HG02981 (cell line): Measurements from ENCODE around the gene PRDM16.
"Not testable (repeated sequence)": the region's sequence is repeated elsewhere in the genome, so short reads cannot be mapped to it uniquely, and the experiment has no call there.

ENCODE experiments used
- ATAC-seq: cut with Tn5 transposase; IDR thresholded peaks from one replicate; pipeline ENCODE4 v1.9.1; 2021; ENCODE audit warnings: mild to moderate bottlenecking, moderate library complexity; ENCODE audit not compliant: unreplicated experiment

The PRDM16 gene

DNA sequence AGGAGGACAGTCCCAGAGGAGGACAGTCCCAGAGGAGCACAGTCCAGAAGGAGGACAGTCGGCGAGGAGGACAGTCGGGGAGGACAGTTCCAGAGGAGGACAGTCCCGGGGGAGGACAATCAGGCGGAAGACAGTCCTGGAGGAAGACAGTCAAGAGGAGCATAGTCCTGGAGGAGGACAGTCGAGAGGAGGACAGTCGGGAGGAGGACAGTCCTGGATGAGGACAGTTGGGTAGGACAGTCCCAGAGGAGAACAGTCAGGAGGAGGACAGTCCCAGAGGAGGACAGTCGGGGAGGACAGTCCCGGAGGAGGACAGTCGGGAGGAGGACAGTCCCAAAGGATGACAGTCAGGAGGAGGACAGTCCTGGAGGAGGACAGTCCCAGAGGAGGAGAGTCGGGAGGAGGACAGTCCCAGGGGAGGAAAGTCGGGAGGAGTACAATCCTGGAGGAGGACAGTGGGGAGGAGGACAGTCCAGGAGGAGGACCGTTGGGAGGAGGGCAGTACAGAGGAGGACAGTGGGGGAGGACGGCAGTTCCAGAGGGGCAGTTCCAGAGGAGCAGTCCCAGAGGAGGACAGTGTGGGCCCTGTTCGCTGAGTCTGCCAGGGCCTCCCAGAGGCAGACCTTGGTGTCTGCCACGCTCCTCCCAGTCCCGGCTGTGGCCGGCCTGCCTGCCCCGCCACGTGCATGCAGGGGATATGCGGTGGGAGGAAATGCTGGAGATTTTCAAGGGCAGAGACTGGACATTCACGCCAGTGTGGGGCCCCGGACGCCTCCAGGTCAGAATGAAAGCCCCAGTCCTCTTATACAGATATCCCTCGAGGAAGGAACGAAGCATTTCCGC is 201.6 kb downstream of the PRDM16 start:
- ATAC-seq, result no peak

DNA sequence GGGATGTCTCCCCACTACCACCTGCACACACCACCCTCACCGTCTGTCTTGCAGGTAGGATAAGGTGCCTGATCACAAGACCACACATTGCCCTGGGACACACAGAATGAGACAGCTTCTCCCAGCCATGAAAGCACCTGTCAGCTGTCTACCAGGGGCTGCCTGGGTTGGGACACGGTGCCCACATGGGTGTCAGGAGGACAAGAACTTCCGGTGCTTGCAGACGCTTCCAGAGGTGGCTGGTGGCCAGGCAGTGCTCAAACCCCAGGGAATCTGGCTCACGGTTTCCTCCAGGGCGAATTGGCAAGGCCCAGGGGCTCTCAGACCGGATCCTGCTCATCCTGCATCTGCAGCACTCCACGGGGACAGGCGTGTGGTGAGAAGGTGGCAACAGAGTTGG is 202.9 kb downstream of the PRDM16 start:
- no peak for ATAC-seq

GRCh38 chr1:3272321-3273045 is 203.5 kb downstream of the PRDM16 start:
- ATAC-seq, result no peak

DNA sequence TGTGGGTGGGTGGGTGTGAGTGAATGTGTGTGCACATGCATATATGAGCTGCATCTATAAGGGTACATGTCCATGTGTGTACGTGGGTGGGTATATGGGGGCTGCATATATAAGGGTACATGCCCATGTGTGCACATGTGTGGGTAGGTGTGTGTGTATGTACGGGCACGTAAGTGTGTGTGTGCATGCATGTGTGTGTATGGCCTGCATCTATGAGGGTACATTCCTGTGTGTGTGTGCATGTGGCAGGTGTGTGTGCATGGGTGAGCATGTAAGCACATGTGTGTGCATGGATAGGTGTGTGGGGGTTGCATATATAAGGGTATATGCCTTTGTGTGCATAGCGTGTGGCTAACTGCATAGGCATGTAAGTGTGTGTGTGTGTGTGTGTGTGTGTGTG is 204.4 kb downstream of the PRDM16 start:
- no peak for ATAC-seq

GRCh38 chr1:3274972-3275371 is 206.0 kb downstream of the PRDM16 start:
- no peak for ATAC-seq

DNA sequence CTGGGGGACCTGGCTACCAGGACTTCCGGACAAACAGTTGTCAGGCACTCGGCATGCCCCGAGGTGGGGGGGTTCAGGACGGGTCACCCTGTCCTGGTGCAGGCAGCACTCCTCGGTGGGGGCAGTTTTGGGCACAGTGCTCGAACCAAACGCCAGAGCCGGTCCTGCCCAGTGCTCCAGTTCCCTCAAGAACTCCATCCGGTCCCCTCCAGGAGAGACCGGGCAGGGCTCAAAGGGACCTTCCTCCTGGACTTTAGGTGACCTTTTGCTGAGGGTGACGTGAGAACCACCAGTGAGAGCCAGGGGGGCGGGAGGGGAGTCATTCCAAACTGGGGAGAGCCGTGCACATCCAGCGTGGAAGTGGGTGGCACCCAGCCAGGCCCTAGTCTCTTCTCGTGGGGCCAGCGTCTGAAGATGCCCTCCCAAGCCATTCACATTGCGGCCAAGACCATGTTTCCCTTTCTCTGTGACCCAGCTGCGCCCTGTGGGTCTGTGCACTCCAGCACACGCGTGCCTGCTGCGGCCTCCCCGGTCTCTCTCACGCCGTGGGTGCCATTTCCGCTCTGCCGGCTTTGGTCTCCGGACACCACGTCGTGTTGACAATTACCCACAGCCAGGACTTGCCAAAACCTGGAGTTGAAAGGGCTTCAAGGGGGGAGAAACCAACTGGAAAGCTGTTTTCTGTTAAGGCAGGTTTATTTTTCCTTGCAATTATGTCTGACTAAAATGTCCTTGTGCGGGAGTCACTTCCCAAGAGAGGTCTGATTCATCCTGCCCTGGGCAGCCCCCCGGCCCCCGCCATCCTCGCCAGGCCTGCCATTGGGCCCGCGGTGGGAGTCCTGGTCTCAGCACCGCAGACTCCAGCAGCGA is 206.7 kb downstream of the PRDM16 start:
- ATAC-seq, result no peak

- no peak for ATAC-seq
Measured at GRCh38 chr1:3276341-3276800, 207.4 kb downstream of the PRDM16 start.

GRCh38 chr1:3277011-3277471 is 208.0 kb downstream of the PRDM16 start:
- no peak for ATAC-seq

GRCh38 chr1:3277623-3278022 is 208.6 kb downstream of the PRDM16 start:
- ATAC-seq, result no peak

DNA sequence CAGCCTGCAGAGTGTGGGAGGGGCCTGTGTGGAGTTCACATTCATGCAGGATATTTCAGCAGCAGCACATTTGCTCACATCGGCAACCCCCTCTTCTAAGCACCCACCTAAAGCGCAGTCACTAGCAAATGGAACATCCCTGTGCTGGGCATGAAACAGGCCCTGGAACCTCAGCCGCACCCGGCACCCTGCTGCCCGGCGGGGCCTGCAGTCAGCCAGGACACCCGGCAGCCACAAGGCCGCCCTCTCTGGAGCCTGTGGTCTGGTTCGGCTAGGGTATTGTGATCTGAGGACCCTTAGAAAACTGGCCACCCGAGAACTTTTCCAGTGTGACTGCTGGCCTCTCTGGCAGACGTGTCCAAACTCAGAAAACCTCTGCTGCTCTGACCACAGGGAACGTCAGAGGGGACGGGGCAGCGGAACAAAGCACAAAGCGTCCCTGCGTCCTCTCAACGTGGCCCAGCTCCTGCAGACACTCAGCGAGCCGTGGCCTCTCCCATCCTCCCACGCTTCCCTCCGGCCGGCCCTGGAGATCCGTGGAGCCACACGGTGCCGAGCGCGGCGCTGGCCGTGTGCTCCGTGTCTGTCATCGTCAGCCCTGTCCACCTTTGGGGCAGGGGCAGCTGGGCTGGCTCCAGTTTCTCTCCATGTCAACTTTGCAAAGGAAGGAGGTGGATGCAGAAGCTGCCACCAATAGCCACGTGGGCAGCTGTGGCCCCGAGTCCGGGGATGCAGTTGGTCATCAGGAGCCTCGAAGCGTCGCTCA is 209.6 kb downstream of the PRDM16 start:
- ATAC-seq, result no peak

- no peak for ATAC-seq
Measured at GRCh38 chr1:3279182-3279470, 210.1 kb downstream of the PRDM16 start.

DNA sequence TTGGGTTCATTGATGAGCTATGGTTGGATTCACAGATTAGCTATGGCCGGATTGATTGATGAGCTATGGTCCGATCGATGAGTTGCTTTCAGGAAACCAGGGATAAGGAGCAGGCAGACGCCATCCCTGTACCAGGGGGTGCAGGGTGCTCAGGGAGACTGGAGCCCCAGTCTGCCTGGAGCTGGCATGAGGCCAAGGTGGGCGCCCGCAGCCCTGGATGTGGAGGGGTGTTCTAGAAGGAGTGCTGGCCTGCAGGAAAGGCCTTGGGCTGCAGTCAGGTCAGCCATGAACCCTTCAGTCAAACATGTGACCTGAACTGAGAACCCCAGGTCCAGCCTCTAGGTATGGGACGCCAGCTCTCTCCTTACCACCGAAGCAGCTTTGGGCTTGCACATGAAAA is 212.7 kb downstream of the PRDM16 start:
- ATAC-seq, result no peak

DNA sequence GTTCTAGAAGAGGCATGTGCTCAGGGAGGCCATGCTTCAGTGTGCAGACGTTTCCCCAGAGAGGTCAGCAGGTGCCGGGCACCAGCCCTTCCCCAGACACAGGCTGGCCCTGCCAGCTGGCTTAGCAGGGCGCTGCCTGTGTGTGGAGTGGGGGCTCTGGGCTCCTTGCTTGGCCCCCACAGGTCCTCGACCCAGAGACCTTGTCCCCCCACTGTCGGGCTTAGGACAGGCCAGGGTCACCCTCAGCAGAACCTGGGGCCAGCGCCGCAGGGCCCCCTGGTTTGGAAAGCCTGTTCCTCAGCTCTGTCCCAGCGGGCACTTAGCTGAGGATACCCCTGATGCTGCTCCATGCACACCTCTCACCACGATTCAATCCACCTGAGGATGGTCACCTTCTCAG is 213.2 kb downstream of the PRDM16 start:
- no peak for ATAC-seq

DNA sequence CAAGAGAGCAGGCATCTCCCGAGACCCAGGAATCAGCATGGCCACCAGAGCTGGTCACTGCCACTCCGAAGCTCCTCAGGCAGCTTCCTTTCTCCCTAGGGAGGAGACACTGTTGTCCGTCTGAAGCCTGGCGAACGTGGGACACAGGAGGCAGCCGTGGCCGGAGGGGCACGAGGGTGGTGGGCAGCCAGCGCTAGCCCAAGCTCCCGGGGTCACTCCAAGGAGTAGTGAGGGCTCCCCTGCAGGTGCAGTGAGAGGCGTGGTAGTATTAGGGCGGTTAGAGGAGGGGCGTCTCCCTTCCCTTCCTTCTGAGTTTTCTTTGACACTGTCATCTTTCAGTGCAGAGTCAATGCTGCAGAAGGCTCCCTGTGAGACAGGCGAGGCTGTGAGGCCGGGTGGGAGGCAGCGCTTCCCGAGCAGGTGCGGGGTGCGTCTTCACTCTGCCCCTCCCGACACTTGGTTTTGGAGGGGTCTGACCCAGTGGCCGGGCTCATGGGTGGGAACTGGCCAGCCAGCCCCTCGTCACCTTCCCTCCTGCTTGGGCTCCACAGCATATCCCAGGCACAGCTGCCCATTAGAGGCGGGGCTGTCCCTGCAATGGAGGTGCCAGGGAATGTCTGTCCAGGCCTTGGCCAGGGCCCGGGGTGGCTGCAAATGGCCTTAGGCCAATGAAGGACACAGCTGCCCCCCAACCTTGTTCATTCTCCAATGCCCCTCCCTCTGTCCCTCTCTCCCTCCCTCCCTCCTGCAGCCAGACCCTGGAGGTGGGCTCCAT is 213.8 kb downstream of the PRDM16 start:
- ATAC-seq, result no peak

- ATAC-seq, result no peak
Measured at GRCh38 chr1:3283849-3284248, 214.8 kb downstream of the PRDM16 start.

DNA sequence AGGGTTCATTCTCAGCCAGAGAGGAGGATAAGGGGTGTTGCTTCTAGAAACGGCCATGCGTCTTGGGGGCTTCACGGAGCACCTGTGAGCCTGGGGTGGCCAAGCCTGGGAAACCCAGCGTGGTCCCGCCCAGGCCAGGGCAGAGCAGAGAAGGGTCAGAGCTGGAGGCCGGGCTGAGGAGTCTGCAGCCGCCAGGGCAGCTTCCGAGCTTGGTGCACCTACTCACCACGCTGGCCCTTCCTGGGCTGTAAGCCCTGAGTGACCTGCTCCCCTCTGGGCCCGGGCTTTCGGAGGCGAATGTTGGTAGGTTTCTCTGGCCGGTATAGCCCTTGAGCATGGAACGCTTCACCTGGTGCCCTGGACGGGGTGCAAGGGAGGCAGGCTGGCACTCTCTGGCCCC is 215.7 kb downstream of the PRDM16 start:
- ATAC-seq, result no peak

DNA sequence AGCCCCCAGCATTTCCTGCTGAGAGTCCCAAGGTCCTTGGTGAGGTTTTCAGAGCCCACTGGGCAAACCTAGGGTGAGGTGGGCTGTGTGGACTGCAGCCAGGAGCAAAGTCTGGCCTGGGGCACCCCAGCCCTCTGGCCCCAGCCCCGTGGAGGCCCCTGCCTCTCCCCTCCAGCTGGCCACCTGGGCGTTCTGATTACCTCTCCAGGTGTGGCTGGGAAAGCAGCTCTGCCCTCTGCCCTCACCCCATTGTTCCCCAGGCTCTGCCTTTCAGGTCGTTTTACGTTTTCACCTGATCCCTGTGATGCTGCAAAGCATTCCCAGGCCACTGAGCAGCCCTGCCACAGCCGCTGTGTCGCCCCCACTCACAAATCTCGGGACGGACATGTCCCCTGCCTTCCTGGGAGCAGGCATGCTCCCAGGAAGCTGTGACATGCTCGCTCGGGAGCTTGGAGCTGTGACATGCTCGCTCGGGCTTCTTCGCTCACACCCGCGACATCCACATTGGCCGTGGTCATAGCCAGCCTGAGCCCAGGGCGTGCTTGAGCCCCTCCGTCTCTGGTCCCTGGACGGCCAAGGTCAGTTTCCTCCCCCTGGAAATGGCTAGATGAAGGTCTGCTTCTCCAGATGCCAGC is 216.2 kb downstream of the PRDM16 start:
- no peak for ATAC-seq

GRCh38 chr1:3287095-3287494 is 218.1 kb downstream of the PRDM16 start:
- not testable (repeated sequence) for ATAC-seq

DNA sequence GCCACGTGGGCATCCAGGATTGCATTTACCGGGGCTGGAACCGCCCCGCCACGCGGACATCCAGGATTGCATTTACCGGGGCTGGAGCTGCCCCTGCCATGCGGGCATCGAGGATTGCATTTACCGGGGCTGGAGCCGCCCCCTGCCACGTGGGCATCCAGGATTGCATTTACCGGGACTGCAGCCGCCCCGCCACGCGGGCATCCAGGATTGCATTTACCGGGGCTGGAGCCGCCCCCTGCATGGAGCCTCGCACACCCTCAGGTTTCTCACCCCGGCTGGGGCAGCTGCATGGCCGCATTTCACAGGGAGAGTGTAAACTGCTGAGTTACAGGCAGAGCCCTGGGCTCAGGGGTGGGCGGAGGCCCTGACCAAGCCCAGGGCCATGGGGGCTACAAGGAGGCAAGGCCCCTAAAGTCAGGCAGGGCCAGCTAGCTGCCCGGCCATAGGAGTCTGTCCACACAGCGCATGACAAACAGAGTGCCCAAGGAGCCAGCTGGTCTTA is 218.7 kb downstream of the PRDM16 start:
- ATAC-seq, result no peak
